Nephron (organoid): ENCODE data around the gene MAML2.

Experiments
- H3K27ac Mint-ChIP-seq, 3 experiments: 2 replicates each; pipeline ENCODE4 v1.8.0; 2020; ENCODE audit warnings: mixed read lengths in 3 of 3, mild to moderate bottlenecking in 2 of 3, moderate library complexity in 1 of 3
- H3K27me3 Mint-ChIP-seq: 2 replicates; pipeline ENCODE4 v1.8.0; 2021; ENCODE audit warnings: low read depth, mild to moderate bottlenecking, moderate library complexity, mixed read lengths
- H3K36me3 Mint-ChIP-seq: 2 replicates; pipeline ENCODE4 v1.8.0; 2020; ENCODE audit warnings: low read depth, mixed read lengths
- H3K4me1 Mint-ChIP-seq: 2 replicates; pipeline ENCODE4 v1.8.0; 2020; ENCODE audit warnings: mixed read lengths
- H3K4me3 Mint-ChIP-seq, 3 experiments: 2 replicates each; pipeline ENCODE4 v1.8.0; 2020; ENCODE audit warnings: mild to moderate bottlenecking in 3 of 3, mixed read lengths in 3 of 3, moderate library complexity in 2 of 3
- H3K9me3 Mint-ChIP-seq: 2 replicates; pipeline ENCODE4 v1.8.0; 2020; ENCODE audit warnings: mixed read lengths
- CTCF ChIP-seq, 3 experiments: fragments of 200-600 bp; sonication (generic); IDR thresholded peaks; one replicate each; pipeline ENCODE4 v1.5.0; 2021; ENCODE audit warnings: antibody characterized with exemption in 3 of 3; ENCODE audit not compliant: unreplicated experiment in 3 of 3

Gene MAML2

GRCh38 chr11:96234866-96235441 is 108.0 kb downstream of the MAML2 start:
- no peak for TF ChIP-seq CTCF (IDR thresholded peaks at IDR 0.05; ENCODE audit: unreplicated experiment in 3 of 3)
- Mint-ChIP-seq H3K27me3 (no peaks in the 10 kb centered on the region), H3K4me1 (peaks cover 4% of the 10 kb centered on the region), H3K9me3 (no peaks in the 10 kb centered on the region), H3K4me3 (no peak overlapping the region), H3K36me3 (peaks cover 18% of the 10 kb centered on the region), H3K27ac (peak overlapping the region in 1 of 3 experiments; percentile 17)

GRCh38 chr11:96232132-96232531 is 110.9 kb downstream of the MAML2 start:
- H3K9me3 Mint-ChIP-seq: no peaks in the 10 kb centered on the region
- H3K4me3 Mint-ChIP-seq: no peak overlapping the region
- no peak for TF ChIP-seq CTCF (IDR thresholded peaks at IDR 0.05; ENCODE audit: unreplicated experiment in 3 of 3)
- no peaks in the 10 kb centered on the region for H3K27me3 Mint-ChIP-seq
- peaks cover 20% of the 10 kb centered on the region for H3K4me1 Mint-ChIP-seq
- H3K27ac Mint-ChIP-seq: no peak overlapping the region
- peaks cover 21% of the 10 kb centered on the region for H3K36me3 Mint-ChIP-seq

GRCh38 chr11:96230686-96231085 is 112.3 kb downstream of the MAML2 start:
- Mint-ChIP-seq H3K27ac (no peak overlapping the region), H3K27me3 (no peaks in the 10 kb centered on the region)

DNA sequence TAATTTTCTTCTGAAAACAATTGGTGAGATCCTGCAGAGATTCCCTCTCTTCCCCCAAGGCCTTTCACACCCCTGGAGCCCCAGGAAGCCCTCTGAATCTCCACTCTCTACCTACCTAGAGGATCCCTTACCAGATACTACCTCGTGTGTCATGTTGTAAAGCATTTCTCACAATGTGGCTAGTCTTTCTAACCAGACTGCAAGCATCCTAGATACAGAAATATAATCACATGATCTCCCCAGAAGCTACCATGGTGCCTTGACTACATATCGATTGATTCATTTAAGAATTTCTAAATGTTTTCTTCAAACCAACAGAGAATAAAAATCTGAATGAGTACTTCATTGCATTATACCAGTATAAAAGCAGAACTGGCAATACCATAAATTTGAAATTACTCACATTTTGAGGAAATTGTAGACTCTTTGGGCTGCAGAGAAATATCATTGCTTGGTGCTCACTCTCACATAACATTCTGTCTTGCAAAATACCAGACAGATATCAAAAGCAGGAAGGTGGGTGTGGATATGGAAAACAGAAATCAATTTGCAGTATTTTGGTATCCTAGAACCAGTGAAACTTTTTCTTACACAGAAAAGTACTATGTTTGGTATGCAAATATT is 113.5 kb downstream of the MAML2 start:
- Mint-ChIP-seq H3K27me3 (no peaks in the 10 kb centered on the region), H3K4me1 (peaks cover 16% of the 10 kb centered on the region), H3K9me3 (no peaks in the 10 kb centered on the region), H3K36me3 (peaks cover 19% of the 10 kb centered on the region), H3K27ac (peak overlapping the region; percentile 82 to 98 (median 97)), H3K4me3 (no peak overlapping the region)
- TF ChIP-seq CTCF (IDR thresholded peaks at IDR 0.05; ENCODE audit: unreplicated experiment in 3 of 3): no peak

More at GRCh38 chr11:96230686-96231085, 112.3 kb downstream of the MAML2 start:
- no peak overlapping the region for H3K4me3 Mint-ChIP-seq
- H3K4me1 Mint-ChIP-seq: peaks cover 20% of the 10 kb centered on the region
- TF ChIP-seq CTCF (IDR thresholded peaks at IDR 0.05; ENCODE audit: unreplicated experiment in 3 of 3): no peak
- H3K9me3 Mint-ChIP-seq: no peaks in the 10 kb centered on the region
- peaks cover 21% of the 10 kb centered on the region for H3K36me3 Mint-ChIP-seq

GRCh38 chr11:96228910-96229309 is 114.1 kb downstream of the MAML2 start:
- no peak for TF ChIP-seq CTCF (IDR thresholded peaks at IDR 0.05; ENCODE audit: unreplicated experiment in 3 of 3)
- H3K27me3 Mint-ChIP-seq: no peaks in the 10 kb centered on the region
- peak overlapping the region; percentile 82 to 98 (median 97) for H3K27ac Mint-ChIP-seq
- peaks cover 17% of the 10 kb centered on the region for H3K36me3 Mint-ChIP-seq
- peaks cover 16% of the 10 kb centered on the region for H3K4me1 Mint-ChIP-seq
- H3K4me3 Mint-ChIP-seq: no peak overlapping the region
- no peaks in the 10 kb centered on the region for H3K9me3 Mint-ChIP-seq

DNA sequence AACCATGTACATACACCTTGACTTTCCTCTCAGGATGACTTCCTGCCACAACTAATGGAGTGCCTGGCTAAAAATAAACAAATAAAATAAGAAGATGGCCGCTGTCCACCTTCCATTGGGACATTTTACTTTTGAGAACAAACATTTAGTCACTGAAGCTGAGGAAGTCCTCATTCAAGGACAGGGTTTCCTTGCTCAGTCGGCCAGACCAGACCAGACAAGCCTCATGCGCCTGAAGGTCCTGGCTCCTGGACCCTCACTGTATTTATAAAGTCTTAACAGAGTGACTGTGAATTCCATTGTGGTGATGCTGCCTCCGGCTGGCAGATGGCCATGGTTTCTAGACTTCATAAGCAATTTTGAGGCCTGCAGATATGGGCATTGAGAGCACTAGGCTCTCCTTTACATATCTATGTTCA is 114.5 kb downstream of the MAML2 start:
- no peaks in the 10 kb centered on the region for H3K27me3 Mint-ChIP-seq
- TF ChIP-seq CTCF (IDR thresholded peaks at IDR 0.05; ENCODE audit: unreplicated experiment in 3 of 3): no peak
- peaks cover 16% of the 10 kb centered on the region for H3K4me1 Mint-ChIP-seq
- peaks cover 13% of the 10 kb centered on the region for H3K36me3 Mint-ChIP-seq
- H3K27ac Mint-ChIP-seq: peak overlapping the region; percentile 82 to 98 (median 97)
- no peaks in the 10 kb centered on the region for H3K9me3 Mint-ChIP-seq
- no peak overlapping the region for H3K4me3 Mint-ChIP-seq
